ENCODE measurements around the gene NT5DC1.
"Not testable (repeated sequence)": the region's sequence is repeated elsewhere in the genome, so short reads cannot be mapped to it uniquely, and the experiment has no call there.

The NT5DC1 gene

DNA sequence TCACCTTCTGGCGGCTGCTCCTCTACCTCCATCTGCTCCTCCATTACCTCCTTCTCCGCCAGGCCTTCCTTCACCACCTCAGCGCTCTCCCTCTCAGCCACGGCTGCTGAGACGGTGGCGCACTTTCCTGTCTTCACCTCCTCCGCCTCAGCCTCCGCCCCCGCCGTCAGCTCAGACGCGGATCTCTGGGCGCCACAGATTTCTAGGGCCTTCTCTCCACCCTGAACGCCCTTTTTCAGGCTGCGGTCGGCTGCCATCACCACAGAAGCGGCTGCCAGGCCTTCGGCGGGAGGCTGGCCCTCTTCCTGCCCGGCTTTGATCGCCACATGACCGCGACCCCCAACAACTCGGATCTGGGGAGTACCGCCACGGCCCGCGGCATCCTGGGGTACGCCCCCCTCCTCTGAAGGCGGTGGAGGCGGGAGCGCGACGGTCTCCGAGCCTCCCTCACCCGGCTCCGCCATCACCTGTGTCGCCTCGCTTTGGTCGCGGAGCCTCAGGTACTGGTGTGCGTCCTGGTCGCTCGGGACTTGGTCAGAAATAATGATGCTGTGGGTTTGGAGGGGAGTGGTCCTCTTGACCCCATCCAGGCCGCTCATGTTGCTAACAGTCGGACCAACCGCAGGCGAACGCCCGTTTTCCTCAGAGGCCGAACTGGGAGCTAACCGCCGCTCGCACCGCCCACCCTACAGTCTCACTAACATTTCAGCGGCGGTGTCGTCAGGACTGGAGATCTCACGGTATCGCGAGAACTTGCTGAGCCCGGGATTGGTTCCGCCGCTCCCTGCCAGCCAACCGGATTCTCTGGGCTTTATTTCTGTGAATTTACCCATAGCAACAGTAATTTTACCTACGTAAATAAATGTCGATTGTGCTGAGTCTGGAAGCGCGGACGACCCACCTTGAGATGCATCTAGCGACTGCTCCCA is 178.8 kb downstream of the NT5DC1 start, which contains the start of gene TSPYL1:
Gene TSPYL1 (minus strand): TSS at position 699 of the 929 bp plus-strand sequence. CDS start 100 bp downstream, at position 599.
- peak; percentile 91 to 95 for DNase-seq
- Mint-ChIP-seq H3K4me3 (peak within 1 kb of the TSS; percentile 94 to 96), H3K4me1 (peaks cover 43% of the 10 kb centered on the region), H3K27ac (peak within 1 kb of the TSS; percentile 99 to 100), H3K9me3 (no peaks in the 10 kb centered on the region), H3K27me3 (no peaks in the 10 kb centered on the region)
- ATAC-seq: peak; percentile 93

DNA sequence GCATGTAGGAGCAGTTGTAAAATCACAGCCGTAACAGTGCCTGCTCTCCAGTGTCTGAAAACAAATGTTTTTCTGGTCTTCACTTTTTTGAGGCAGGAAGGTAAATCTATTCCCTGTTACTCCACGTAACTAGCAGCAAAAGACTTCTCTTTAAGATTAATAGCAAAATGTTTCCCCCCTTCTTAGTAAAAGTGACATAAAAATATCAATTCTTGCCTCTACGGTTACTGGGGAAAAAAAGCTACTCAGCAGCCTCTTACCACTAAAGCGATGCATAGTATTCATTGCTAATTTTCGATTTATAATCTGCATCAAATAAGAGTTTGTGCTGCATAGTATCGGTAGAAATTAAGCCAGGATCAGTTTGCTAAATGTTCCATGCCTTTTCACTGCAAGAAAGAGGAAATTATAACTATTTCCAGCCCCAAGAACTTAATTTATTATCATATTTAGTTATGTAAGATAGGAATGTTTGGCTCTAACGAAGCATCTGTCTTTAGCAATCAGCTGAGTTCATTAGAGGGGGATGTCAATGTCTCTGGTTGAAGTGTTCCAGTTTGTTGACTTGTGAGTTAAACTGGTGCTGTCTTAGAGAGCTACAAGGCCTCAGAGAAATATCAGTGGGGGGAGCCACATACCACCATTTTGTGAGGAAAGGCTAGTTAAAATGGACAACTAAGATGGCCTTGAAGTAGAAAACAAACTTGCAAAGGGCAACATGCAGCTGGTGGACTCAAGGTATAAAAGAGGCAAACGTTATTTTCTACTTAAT is 179.7 kb downstream of the NT5DC1 start:
- Mint-ChIP-seq H3K27me3 (no peaks in the 10 kb centered on the region), H3K27ac (peak overlapping the region; percentile 99 to 100), H3K4me3 (peak overlapping the region; percentile 94 to 96), H3K9me3 (no peaks in the 10 kb centered on the region), H3K4me1 (peaks cover 38% of the 10 kb centered on the region)
- ATAC-seq (no peak), DNase-seq (no peak)

DNA sequence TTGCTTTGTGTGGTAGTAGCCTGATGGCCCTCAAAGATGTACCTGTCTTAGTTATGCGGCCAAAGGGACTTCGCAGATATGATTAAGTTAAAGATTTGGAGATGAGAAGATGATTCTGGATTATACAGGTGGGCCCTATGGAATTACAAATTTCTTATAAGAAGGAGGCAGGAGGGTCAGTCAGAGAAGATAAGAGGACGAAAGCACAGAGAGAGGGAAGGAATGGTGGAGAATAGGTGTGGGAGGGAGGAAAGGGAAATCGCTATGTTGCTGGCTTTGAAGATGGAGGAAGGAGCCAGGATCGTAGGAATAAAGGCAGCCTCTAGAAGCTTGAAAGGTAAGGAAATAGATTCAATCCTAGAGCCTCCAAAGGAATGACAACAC is 180.3 kb downstream of the NT5DC1 start:
- no peaks in the 10 kb centered on the region for H3K27me3 Mint-ChIP-seq
- DNase-seq: no peak
- ATAC-seq: no peak
- peaks cover 32% of the 10 kb centered on the region for H3K4me1 Mint-ChIP-seq
- H3K4me3 Mint-ChIP-seq: peak overlapping the region; percentile 94 to 96
- no peak overlapping the region for H3K27ac Mint-ChIP-seq
- no peaks in the 10 kb centered on the region for H3K9me3 Mint-ChIP-seq

DNA sequence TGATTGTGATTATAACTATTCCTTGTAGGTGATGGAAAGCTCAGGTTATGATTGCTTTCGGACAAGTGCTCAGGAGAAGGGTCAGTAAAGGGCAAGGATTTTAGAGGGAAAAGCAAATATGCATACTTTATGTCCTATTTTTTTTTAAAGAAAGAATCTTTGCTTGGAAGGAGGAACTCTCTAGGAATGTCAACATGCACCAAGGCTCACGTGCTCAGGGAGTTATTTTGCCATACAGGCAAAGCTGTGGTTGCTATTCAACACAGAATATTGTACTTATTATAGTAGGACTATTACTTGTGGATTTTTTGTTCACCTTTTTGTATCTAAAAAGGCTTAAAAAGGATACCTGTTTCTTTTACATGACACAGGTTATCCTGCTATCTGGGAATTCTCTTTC is 182.0 kb downstream of the NT5DC1 start:
- H3K4me1 Mint-ChIP-seq: peaks cover 19% of the 10 kb centered on the region
- DNase-seq (no peak), ATAC-seq (no peak)
- H3K4me3 Mint-ChIP-seq: no peak overlapping the region
- no peak overlapping the region for H3K27ac Mint-ChIP-seq
- H3K27me3 Mint-ChIP-seq: no peaks in the 10 kb centered on the region
- no peaks in the 10 kb centered on the region for H3K9me3 Mint-ChIP-seq

DNA sequence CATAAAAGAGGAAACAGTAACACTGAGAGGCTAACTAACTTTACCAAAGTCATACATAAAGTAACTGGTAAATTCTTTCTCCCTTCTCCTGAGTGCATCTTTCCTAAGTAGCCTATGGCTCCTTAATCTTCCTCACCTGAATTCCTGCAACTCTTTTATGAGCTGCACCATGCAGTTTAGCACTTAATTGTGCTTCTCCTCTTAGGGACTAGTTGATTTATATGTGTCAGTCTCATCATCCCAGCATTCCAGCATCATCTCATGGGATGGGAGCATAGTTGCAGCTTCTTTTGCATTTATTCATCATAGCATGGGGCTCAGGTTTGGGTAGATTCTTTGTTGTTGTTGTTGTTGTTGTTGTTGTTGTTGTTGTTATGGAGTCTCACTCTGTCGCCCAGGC is 182.5 kb downstream of the NT5DC1 start:
- no peak for ATAC-seq

DNA sequence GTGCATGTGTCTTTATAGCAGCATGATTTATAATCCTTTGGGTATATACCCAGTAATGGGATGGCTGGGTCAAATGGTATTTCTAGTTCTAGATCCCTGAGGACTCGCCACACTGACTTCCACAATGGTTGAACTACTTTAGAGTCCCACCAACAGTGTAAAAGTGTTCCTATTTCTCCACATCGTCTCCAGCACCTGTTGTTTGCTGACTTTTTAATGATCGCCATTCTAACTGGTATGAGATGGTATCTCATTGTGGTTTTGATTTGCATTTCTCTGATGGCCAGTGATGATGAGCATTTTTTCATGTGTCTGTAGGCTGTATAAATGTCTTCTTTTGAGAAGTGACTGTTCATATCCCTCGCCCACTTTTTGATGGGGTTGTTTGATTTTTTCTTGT is 184.3 kb downstream of the NT5DC1 start:
- ATAC-seq, H3K9me3 Mint-ChIP-seq, H3K27ac Mint-ChIP-seq, H3K4me3 Mint-ChIP-seq, DNase-seq, H3K27me3 Mint-ChIP-seq: not testable (repeated sequence)
- peaks cover 12% of the 10 kb centered on the region for H3K4me1 Mint-ChIP-seq

More for the DNA sequence above, 182.5 kb downstream of the NT5DC1 start:
- H3K27me3 Mint-ChIP-seq: no peaks in the 10 kb centered on the region
- DNase-seq: no peak
- H3K4me1 Mint-ChIP-seq: peaks cover 14% of the 10 kb centered on the region
- H3K27ac Mint-ChIP-seq: no peak overlapping the region
- H3K9me3 Mint-ChIP-seq: no peaks in the 10 kb centered on the region
- H3K4me3 Mint-ChIP-seq: no peak overlapping the region

DNA sequence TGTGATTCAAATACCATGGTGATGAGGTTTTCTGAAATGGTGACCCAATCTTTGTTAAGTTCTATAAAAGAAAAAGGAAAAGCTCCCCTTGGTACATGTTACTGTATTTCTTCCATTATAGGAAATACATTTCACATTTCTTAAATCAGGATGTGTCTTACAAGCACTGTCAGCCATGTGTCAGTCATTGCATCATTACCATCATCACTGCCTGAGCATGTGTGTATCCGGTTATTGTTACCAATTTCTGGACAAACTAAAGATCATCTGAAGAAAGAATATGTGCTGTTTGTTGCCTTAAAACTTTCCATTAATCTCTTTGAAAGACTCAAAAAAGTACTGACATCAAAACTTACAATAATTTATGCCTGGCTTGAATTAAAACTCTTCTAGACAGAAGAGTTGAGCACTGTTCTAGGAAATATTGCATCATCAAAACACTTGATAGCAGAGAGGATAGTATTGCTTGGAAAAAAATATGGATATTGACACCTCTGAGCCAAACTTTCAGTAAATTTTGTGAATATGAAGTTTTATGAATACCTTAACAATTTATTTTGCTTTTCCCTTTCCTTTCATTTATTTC is 186.2 kb downstream of the NT5DC1 start:
- Mint-ChIP-seq H3K27ac (no peak overlapping the region), H3K4me1 (no peaks in the 10 kb centered on the region), H3K9me3 (no peaks in the 10 kb centered on the region), H3K27me3 (no peaks in the 10 kb centered on the region), H3K4me3 (no peak overlapping the region)
- DNase-seq: no peak
- no peak for ATAC-seq

DNA sequence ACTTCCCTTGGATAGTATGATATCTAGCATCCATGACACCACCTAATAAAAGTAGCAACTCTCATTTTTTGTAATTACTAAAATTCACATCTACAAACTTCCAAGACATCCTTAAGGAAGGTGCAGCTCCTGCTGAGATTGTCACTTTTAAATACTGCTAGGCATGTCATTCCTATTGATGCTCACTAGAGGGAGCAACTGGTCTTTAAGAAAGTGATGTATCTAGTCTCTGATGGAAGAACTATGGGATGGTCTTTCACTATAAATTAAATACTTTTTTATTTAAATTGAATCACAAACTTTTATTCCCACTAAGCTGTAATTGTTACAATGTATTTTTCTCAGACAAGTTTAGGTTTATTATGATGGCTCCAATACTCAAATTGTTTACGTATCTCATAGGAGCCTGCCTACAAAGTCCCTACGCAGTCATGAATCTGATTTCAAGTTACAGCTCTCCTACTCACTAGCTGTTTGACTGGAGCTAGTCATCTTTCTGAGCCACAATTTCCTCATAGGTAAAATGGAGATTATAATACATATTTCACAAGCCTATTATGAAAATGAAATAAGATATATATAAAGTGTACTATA is 187.1 kb downstream of the NT5DC1 start:
- no peaks in the 10 kb centered on the region for H3K9me3 Mint-ChIP-seq
- H3K27me3 Mint-ChIP-seq: no peaks in the 10 kb centered on the region
- DNase-seq: no peak
- ATAC-seq: no peak
- H3K4me1 Mint-ChIP-seq: no peaks in the 10 kb centered on the region
- H3K4me3 Mint-ChIP-seq: no peak overlapping the region
- H3K27ac Mint-ChIP-seq: no peak overlapping the region

DNA sequence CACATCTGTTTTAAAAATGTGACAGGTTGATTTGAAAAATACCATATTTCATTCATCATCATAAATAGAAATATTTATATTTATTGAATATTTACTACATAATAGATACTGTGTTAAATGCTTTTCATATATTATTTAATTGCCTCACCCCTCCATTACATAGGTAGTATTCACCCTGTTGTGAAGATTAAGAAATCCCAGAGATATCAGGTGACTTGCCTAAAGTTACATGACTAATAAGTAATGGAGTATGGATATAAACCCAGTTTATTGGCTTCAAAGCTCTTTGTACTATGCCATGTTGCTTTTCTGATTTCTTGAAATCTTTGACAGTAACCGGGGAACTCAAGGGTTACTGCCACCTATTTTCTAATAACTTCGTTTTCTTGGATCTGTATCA is 189.2 kb downstream of the NT5DC1 start:
- DNase-seq: no peak

DNA sequence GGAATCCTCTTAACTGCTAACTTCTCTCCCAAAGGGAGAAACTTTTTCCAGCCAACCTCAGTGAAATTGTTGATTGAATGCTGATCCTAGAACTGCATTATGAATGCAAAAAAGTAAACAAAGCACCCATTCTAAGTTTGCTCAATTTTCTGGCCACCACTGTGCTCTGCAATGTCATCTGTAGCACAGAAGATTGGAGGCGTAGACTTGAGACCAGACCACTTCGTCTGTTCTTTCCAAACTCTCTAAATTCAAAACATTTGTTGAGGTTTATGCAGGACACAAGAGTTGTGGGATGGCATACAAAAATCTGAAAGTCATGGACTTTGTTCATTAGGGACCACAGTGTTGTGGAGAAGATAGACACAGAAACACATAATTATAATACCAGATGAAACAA is 190.1 kb downstream of the NT5DC1 start:
- ATAC-seq (no peak), DNase-seq (no peak)
- Mint-ChIP-seq H3K27ac (no peak overlapping the region), H3K27me3 (no peaks in the 10 kb centered on the region), H3K9me3 (no peaks in the 10 kb centered on the region), H3K4me3 (no peak overlapping the region), H3K4me1 (no peaks in the 10 kb centered on the region)

More for the DNA sequence above, 189.2 kb downstream of the NT5DC1 start:
- no peaks in the 10 kb centered on the region for H3K4me1 Mint-ChIP-seq
- no peak overlapping the region for H3K4me3 Mint-ChIP-seq
- H3K27me3 Mint-ChIP-seq: no peaks in the 10 kb centered on the region
- no peak for ATAC-seq
- no peak overlapping the region for H3K27ac Mint-ChIP-seq
- no peaks in the 10 kb centered on the region for H3K9me3 Mint-ChIP-seq

DNA sequence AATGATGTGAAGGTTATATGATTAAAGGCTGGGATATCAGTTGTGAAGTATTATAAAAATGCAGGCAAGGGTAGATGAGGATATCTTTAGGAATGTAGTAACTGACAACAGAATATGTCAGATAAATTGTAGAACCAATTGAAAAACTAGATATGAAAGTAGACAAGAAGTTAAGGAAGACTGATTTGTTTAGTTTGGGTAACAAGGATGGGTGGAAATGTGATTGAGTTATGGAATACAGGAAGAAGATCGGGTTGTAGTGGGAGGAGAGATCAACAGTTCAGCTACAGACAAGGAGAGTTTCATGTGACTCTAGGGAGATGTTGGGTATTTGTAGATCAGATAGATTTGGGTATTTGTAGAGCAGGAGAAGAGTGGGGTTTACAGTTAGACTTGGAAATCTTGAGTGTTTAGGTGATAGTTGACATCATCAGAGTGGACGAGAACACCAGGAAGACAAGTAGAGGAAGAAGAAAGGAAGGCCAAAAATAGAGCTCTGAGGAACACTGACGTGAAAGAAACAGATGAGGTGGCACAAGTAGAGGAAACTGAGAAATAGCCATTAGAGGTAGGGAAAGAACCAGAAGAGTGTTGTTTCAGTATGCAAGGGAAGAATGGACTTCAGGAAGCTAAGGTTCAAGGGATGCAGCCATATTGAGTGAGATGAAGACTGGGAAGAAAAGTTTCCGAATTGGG is 191.2 kb downstream of the NT5DC1 start:
- Mint-ChIP-seq H3K27me3 (no peaks in the 10 kb centered on the region), H3K9me3 (no peaks in the 10 kb centered on the region), H3K27ac (no peak overlapping the region), H3K4me3 (no peak overlapping the region), H3K4me1 (no peaks in the 10 kb centered on the region)
- ATAC-seq: no peak
- no peak for DNase-seq

DNA sequence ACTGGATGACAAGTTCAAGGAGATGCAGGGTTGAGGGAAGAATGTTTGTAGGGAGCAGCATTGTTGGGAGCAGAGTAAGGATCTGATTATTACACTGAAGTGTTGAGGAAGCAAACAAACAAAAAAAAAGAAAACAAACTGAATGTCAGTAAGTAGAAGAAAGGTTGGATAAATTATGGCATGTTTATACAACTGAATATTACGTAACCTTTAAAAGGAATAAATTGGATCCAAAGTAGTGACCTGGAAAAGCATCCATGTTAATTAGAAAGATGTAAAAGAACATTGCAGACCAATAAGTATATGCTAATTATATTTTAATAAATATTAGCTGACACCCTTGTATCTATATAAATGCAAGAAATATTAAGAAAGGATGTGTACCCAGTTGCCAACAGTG is 191.9 kb downstream of the NT5DC1 start:
- DNase-seq: no peak
- Mint-ChIP-seq H3K4me3 (no peak overlapping the region), H3K9me3 (no peaks in the 10 kb centered on the region), H3K27ac (no peak overlapping the region), H3K27me3 (no peaks in the 10 kb centered on the region), H3K4me1 (no peaks in the 10 kb centered on the region)
- ATAC-seq: no peak

DNA sequence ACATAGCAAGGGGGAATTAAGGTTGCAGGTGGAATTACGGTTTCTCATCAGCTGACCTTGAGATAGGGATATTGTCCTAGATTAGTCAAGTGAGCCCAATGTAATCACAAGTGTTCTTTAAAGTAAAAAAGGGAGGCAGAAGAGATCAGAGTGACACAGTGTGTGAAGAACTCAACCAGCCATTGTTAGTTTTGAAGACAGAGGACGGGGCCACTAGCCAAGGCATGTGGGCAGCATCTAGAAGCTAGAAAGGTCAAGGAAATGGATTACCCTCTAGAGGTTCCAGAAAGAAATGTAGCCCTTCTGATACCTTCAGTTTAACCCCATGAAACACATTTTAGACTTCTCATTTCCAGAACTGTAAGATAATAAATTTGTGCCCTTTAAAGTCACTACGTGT is 197.6 kb downstream of the NT5DC1 start:
- no peak for DNase-seq
- no peaks in the 10 kb centered on the region for H3K4me1 Mint-ChIP-seq
- no peaks in the 10 kb centered on the region for H3K27me3 Mint-ChIP-seq
- peaks cover 5 to 7% of the 10 kb centered on the region in 2 donors for H3K9me3 Mint-ChIP-seq
- no peak overlapping the region for H3K27ac Mint-ChIP-seq
- no peak for ATAC-seq
- H3K4me3 Mint-ChIP-seq: no peak overlapping the region

DNA sequence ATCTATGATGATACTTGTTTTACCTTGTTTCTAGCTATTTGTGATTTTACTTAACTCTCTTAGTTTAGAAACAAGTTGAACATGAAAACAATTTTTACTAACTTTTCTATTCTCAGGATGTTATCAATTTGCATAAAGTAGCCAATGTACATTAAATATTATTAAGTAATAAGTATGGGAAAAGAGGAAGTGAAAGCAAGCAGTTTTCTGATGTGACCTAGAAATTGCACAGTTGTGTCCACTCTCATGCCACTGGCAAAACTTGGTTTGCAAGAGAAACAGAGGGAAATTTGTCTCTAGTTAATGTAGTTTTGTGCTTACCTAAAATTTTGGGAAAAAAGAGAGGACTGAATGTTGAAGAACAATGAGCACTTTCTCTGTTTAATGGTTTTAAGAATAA is 198.3 kb downstream of the NT5DC1 start:
- no peak for DNase-seq
- no peaks in the 10 kb centered on the region for H3K27me3 Mint-ChIP-seq
- H3K27ac Mint-ChIP-seq: no peak overlapping the region
- no peak for ATAC-seq
- H3K4me1 Mint-ChIP-seq: no peaks in the 10 kb centered on the region
- H3K9me3 Mint-ChIP-seq: peaks cover 5 to 7% of the 10 kb centered on the region in 2 donors
- no peak overlapping the region for H3K4me3 Mint-ChIP-seq
